IPS-18a (cell line): ENCODE measurements around the gene OR6X1.

Experiments
- H3K27ac ChIP-seq: one replicate; pipeline ENCODE4 v1.5.1; 2013; ENCODE audit warnings: low read length
- H3K27me3 ChIP-seq: one replicate; pipeline ENCODE4 v1.6.1; 2013; ENCODE audit warnings: mild to moderate bottlenecking, low read length; ENCODE audit not compliant: control insufficient read depth, insufficient read depth
- H3K36me3 ChIP-seq: one replicate; pipeline ENCODE4 v1.6.1; 2013; ENCODE audit warnings: low read depth, low read length; ENCODE audit not compliant: control insufficient read depth
- H3K4me1 ChIP-seq: one replicate; pipeline ENCODE4 v1.6.1; 2013; ENCODE audit warnings: low read depth, low read length; ENCODE audit not compliant: control insufficient read depth
- H3K4me3 ChIP-seq: one replicate; pipeline ENCODE4 v1.5.1; 2013; ENCODE audit warnings: low read length
- H3K9ac ChIP-seq: one replicate; pipeline ENCODE4 v1.6.1; 2013; ENCODE audit warnings: mild to moderate bottlenecking, low read length, moderate library complexity
- H3K9me3 ChIP-seq: one replicate; pipeline ENCODE4 v1.6.1; 2013; ENCODE audit warnings: low read depth, low read length; ENCODE audit not compliant: control insufficient read depth

OR6X1 gene

GRCh38 chr11:123754101-123754568 lies at the start of gene OR6X1:
Gene OR6X1, minus strand, starts transcription at chr11:123754518. Its CDS starts 0 bp downstream, at chr11:123754518.
- Histone ChIP-seq H3K4me1 (no peaks in the 10 kb centered on the region), H3K27ac (no peak within 1 kb of the TSS), H3K4me3 (no peak within 1 kb of the TSS), H3K9me3 (no peaks in the 10 kb centered on the region), H3K27me3 (no peaks in the 10 kb centered on the region), H3K9ac (no peak within 1 kb of the TSS), H3K36me3 (no peaks in the 10 kb centered on the region)

- no peak overlapping the region for H3K27ac ChIP-seq
- H3K4me1 ChIP-seq = peaks cover 8% of the 10 kb centered on the region
- no peaks in the 10 kb centered on the region for H3K27me3 ChIP-seq
- no peak overlapping the region for H3K9ac ChIP-seq
- H3K36me3 ChIP-seq = no peaks in the 10 kb centered on the region
- no peaks in the 10 kb centered on the region for H3K9me3 ChIP-seq
- no peak overlapping the region for H3K4me3 ChIP-seq
Measured at GRCh38 chr11:123801765-123802164, 47.4 kb upstream of the OR6X1 start.

GRCh38 chr11:123800036-123800435 lies 45.7 kb upstream of the OR6X1 start:
- Histone ChIP-seq H3K4me1 (peaks cover 8% of the 10 kb centered on the region), H3K9ac (no peak overlapping the region), H3K27ac (no peak overlapping the region), H3K36me3 (no peaks in the 10 kb centered on the region), H3K27me3 (no peaks in the 10 kb centered on the region), H3K4me3 (no peak overlapping the region), H3K9me3 (no peaks in the 10 kb centered on the region)

- no peaks in the 10 kb centered on the region for H3K9me3 ChIP-seq
- H3K4me1 ChIP-seq = peaks cover 8% of the 10 kb centered on the region
- H3K9ac ChIP-seq = no peak overlapping the region
- H3K36me3 ChIP-seq = no peaks in the 10 kb centered on the region
- H3K27me3 ChIP-seq = no peaks in the 10 kb centered on the region
- no peak overlapping the region for H3K27ac ChIP-seq
- no peak overlapping the region for H3K4me3 ChIP-seq
Measured at GRCh38 chr11:123799438-123799837, 45.1 kb upstream of the OR6X1 start.

- H3K9ac ChIP-seq = no peak overlapping the region
- H3K4me3 ChIP-seq = no peak overlapping the region
- H3K27me3 ChIP-seq = no peaks in the 10 kb centered on the region
- peaks cover 8% of the 10 kb centered on the region for H3K4me1 ChIP-seq
- H3K27ac ChIP-seq = no peak overlapping the region
- no peaks in the 10 kb centered on the region for H3K9me3 ChIP-seq
- H3K36me3 ChIP-seq = no peaks in the 10 kb centered on the region
Measured at GRCh38 chr11:123798513-123799252, 44.4 kb upstream of the OR6X1 start.

- Histone ChIP-seq H3K27me3 (no peaks in the 10 kb centered on the region), H3K9me3 (no peaks in the 10 kb centered on the region), H3K9ac (no peak overlapping the region), H3K4me1 (peaks cover 8% of the 10 kb centered on the region), H3K27ac (no peak overlapping the region), H3K4me3 (no peak overlapping the region), H3K36me3 (no peaks in the 10 kb centered on the region)
Measured at GRCh38 chr11:123798079-123798478, 43.8 kb upstream of the OR6X1 start.

- H3K4me3 ChIP-seq = no peak overlapping the region
- no peak overlapping the region for H3K9ac ChIP-seq
- H3K27ac ChIP-seq = no peak overlapping the region
- peaks cover 4% of the 10 kb centered on the region for H3K9me3 ChIP-seq
- peaks cover 8% of the 10 kb centered on the region for H3K4me1 ChIP-seq
- H3K36me3 ChIP-seq = no peaks in the 10 kb centered on the region
- H3K27me3 ChIP-seq = no peaks in the 10 kb centered on the region
Measured at GRCh38 chr11:123797541-123797940, 43.2 kb upstream of the OR6X1 start.

- H3K27ac ChIP-seq = no peak overlapping the region
- H3K36me3 ChIP-seq = no peaks in the 10 kb centered on the region
- peaks cover 8% of the 10 kb centered on the region for H3K4me1 ChIP-seq
- no peak overlapping the region for H3K4me3 ChIP-seq
- no peak overlapping the region for H3K9ac ChIP-seq
- peaks cover 8% of the 10 kb centered on the region for H3K9me3 ChIP-seq
- H3K27me3 ChIP-seq = no peaks in the 10 kb centered on the region
Measured at GRCh38 chr11:123797114-123797513, 42.8 kb upstream of the OR6X1 start.

GRCh38 chr11:123796226-123796625 lies 41.9 kb upstream of the OR6X1 start:
- no peak overlapping the region for H3K4me3 ChIP-seq
- no peaks in the 10 kb centered on the region for H3K36me3 ChIP-seq
- peaks cover 8% of the 10 kb centered on the region for H3K4me1 ChIP-seq
- peaks cover 13% of the 10 kb centered on the region for H3K9me3 ChIP-seq
- no peaks in the 10 kb centered on the region for H3K27me3 ChIP-seq
- H3K27ac ChIP-seq = no peak overlapping the region
- H3K9ac ChIP-seq = no peak overlapping the region

- Histone ChIP-seq H3K9ac (no peak overlapping the region), H3K36me3 (no peaks in the 10 kb centered on the region), H3K4me3 (no peak overlapping the region), H3K27me3 (no peaks in the 10 kb centered on the region), H3K27ac (no peak overlapping the region), H3K9me3 (peaks cover 6% of the 10 kb centered on the region), H3K4me1 (peaks cover 25% of the 10 kb centered on the region)
Measured at GRCh38 chr11:123783536-123783935, 29.2 kb upstream of the OR6X1 start.

- no peaks in the 10 kb centered on the region for H3K27me3 ChIP-seq
- H3K36me3 ChIP-seq = no peaks in the 10 kb centered on the region
- H3K4me1 ChIP-seq = peaks cover 61% of the 10 kb centered on the region
- H3K9ac ChIP-seq = no peak overlapping the region
- no peaks in the 10 kb centered on the region for H3K9me3 ChIP-seq
- H3K27ac ChIP-seq = no peak overlapping the region
- H3K4me3 ChIP-seq = no peak overlapping the region
Measured at GRCh38 chr11:123778511-123778910, 24.2 kb upstream of the OR6X1 start.
